ENCODE measurements around the gene CPB2. TPM values are rescaled to one million over a fixed set of nuclear protein-coding genes. Genes with fewer than 3 reads are reported as not detected.

CPB2 gene
- total RNA-seq, 1 experiment from 2014 or later, result 0.15 TPM

DNA sequence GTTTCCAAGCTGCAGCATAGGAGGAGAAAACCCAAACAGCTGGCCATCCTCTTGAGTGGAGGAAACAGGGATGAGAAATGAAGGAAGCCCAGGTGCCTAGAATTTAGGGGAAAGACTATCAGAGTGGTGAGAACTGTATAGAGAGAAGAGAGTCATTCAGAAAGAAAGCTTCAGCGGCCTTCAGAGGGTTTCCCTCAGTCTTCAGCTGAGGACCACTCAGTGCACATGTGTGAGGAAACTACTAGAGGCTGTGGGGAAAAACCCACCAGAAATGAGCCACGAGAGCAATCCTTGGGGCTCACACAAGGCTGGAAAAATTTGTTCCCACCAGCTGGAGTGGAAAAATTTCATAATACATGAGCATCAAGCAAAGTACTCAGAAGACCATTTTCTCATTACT, 35.2 kb upstream of the CPB2 start:
- H3K4me2 ChIP-seq (ENCODE audit: low read length), result no peak overlapping the region
- H3K4me1 ChIP-seq (ENCODE audit: control insufficient read depth in 1 of 2, insufficient read depth in 2 of 2, low read length in 2 of 2), result peaks cover 9% of the 10 kb centered on the region in 2 experiments; a peak in 3 of 4 replicates
- H3K9ac ChIP-seq (ENCODE audit: low read length), result no peak overlapping the region
- DNase-seq (ENCODE audit: low read depth, low spot score) (no peak), ATAC-seq (no peak)
- no TSS peak for BruUV-seq (replicated peaks)
- ChIA-PET POLR2A (no interaction called here), CTCF (interaction anchor here (1.0 to 1.9 kb wide), 2 partner anchors 13 to 21 kb away, joined by 3 to 4 read pairs; no protein-coding TSS in a partner anchor), RAD21 (ENCODE audit: low non-redundant PET in 1 of 2, low total read pairs in 2 of 2, uncharacterized antibody in 2 of 2, unreplicated experiment in 2 of 2) (no interaction called here)
- H3K27ac ChIP-seq (ENCODE audit: low read depth, low read length), result no peak overlapping the region
- intact Hi-C loops (cut with micrococcal nuclease), result no loop called here
- TF ChIP-seq POLR2AphosphoS5 (IDR thresholded peaks at IDR 0.05; ENCODE audit: low read depth, low read length) (no peak), ZBTB33 (IDR thresholded peaks at IDR 0.05; ENCODE audit: extremely low read depth, insufficient replicate concordance, low read length) (no peak), YY1 (IDR thresholded peaks at IDR 0.05; ENCODE audit: extremely low read depth, insufficient replicate concordance, low read depth, low read length) (no peak), CTCF (IDR thresholded peaks at IDR 0.05 in 2 of 3, conservative IDR thresholded peaks at IDR 0.05 in 1 of 3; ENCODE audit: borderline replicate concordance in 1 of 3, insufficient read depth in 1 of 3, low read depth in 2 of 3, low read length in 2 of 3) (no peak), MAX (IDR thresholded peaks at IDR 0.05) (no peak), ZNF274 (IDR thresholded peaks at IDR 0.05; ENCODE audit: low read depth, low read length) (no peak), TCF7L2 (IDR thresholded peaks at IDR 0.05; ENCODE audit: borderline replicate concordance, extremely low read depth, insufficient read depth, insufficient read length) (no peak), EZH2phosphoT487 (IDR thresholded peaks at IDR 0.05; ENCODE audit: borderline replicate concordance) (no peak), EZH2 (IDR thresholded peaks at IDR 0.05) (no peak), SIN3A (IDR thresholded peaks at IDR 0.05; ENCODE audit: low read depth) (no peak), SRF (IDR thresholded peaks at IDR 0.05; ENCODE audit: low read depth) (no peak)
- TF ChIP-seq, protein P1, sequence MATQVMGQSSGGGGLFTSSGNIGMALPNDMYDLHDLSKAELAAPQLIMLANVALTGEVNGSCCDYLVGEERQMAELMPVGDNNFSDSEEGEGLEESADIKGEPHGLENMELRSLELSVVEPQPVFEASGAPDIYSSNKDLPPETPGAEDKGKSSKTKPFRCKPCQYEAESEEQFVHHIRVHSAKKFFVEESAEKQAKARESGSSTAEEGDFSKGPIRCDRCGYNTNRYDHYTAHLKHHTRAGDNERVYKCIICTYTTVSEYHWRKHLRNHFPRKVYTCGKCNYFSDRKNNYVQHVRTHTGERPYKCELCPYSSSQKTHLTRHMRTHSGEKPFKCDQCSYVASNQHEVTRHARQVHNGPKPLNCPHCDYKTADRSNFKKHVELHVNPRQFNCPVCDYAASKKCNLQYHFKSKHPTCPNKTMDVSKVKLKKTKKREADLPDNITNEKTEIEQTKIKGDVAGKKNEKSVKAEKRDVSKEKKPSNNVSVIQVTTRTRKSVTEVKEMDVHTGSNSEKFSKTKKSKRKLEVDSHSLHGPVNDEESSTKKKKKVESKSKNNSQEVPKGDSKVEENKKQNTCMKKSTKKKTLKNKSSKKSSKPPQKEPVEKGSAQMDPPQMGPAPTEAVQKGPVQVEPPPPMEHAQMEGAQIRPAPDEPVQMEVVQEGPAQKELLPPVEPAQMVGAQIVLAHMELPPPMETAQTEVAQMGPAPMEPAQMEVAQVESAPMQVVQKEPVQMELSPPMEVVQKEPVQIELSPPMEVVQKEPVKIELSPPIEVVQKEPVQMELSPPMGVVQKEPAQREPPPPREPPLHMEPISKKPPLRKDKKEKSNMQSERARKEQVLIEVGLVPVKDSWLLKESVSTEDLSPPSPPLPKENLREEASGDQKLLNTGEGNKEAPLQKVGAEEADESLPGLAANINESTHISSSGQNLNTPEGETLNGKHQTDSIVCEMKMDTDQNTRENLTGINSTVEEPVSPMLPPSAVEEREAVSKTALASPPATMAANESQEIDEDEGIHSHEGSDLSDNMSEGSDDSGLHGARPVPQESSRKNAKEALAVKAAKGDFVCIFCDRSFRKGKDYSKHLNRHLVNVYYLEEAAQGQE (IDR thresholded peaks at IDR 0.05; ENCODE audit: low read depth), result no peak
- TF ChIP-seq, protein P2, sequence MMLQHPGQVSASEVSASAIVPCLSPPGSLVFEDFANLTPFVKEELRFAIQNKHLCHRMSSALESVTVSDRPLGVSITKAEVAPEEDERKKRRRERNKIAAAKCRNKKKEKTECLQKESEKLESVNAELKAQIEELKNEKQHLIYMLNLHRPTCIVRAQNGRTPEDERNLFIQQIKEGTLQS (IDR thresholded peaks at IDR 0.05), result no peak
- no peak overlapping the region for H3K4me3 ChIP-seq (replicated peaks in 1 of 2; ENCODE audit: low read depth in 1 of 2, low read length in 2 of 2)
- no peaks in the 10 kb centered on the region for H3K36me3 ChIP-seq (ENCODE audit: control insufficient read depth in 1 of 2, insufficient read depth in 2 of 2, low read length in 2 of 2)
- no peaks in the 10 kb centered on the region for H4K20me1 ChIP-seq (ENCODE audit: insufficient read depth)
- no peaks in the 10 kb centered on the region for H3K9me3 ChIP-seq (ENCODE audit: control insufficient read depth in 1 of 2, insufficient read depth in 1 of 2, low read depth in 1 of 2, low read length in 2 of 2)
- no peak overlapping the region for H2AFZ ChIP-seq (ENCODE audit: low read depth, low read length, poor library complexity, severe bottlenecking)
- no peaks in the 10 kb centered on the region; the same call in 1 of the 2 replicates for H3K27me3 ChIP-seq (ENCODE audit: insufficient read depth, low read length)
- no peaks in the 10 kb centered on the region for H3K9me2 ChIP-seq (ENCODE audit: insufficient read depth)
- no peaks in the 10 kb centered on the region for H3K79me2 ChIP-seq (ENCODE audit: insufficient read depth, low read length)

Measured in HCT116 (cell line).